ENCODE data around the gene ATAT1.

DNA sequence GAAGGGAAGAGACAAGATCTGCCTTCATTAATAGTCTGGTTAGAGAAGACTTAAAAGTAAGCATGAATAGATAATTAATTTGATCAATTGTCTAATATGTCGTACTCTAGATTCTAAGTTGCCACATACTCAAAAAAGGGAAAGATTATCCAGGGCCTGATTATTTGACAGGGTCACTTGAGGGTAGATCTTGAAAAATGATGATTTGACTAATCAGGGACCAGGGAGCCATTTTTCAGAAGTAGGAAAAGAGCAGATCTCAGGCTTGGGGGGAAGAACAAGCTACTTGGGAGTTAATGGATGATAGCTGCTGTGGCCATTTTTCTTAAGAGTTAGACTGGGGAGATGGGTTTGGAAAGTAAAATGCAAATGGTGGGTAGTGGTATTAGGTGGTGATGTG, 34.4 kb upstream of the ATAT1 start:
- TF ChIP-seq, protein P1, sequence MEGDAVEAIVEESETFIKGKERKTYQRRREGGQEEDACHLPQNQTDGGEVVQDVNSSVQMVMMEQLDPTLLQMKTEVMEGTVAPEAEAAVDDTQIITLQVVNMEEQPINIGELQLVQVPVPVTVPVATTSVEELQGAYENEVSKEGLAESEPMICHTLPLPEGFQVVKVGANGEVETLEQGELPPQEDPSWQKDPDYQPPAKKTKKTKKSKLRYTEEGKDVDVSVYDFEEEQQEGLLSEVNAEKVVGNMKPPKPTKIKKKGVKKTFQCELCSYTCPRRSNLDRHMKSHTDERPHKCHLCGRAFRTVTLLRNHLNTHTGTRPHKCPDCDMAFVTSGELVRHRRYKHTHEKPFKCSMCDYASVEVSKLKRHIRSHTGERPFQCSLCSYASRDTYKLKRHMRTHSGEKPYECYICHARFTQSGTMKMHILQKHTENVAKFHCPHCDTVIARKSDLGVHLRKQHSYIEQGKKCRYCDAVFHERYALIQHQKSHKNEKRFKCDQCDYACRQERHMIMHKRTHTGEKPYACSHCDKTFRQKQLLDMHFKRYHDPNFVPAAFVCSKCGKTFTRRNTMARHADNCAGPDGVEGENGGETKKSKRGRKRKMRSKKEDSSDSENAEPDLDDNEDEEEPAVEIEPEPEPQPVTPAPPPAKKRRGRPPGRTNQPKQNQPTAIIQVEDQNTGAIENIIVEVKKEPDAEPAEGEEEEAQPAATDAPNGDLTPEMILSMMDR (conservative IDR thresholded peaks at IDR 0.05; ENCODE audit: low read depth in 2 of 2), result no peak
- TF ChIP-seq EZH2 (IDR thresholded peaks at IDR 0.05; ENCODE audit: low read depth, unreplicated experiment), result no peak
